Panc1 (cell line): Measurements from ENCODE around the gene NGF. TPM values are rescaled to one million over a fixed set of nuclear protein-coding genes. Genes with fewer than 3 reads are reported as not detected.

Experiments used
- ATAC-seq: fragments of 200-7000 bp; cut with Tn5 transposase; 2 replicates; pipeline ENCODE4 v1.9.1; 2020; ENCODE audit warnings: mild to moderate bottlenecking, moderate library complexity
- BruUV-seq: library from RNA; stranded (reverse); fragments of 400-500 nt; replicated peaks from 2 replicates; lab custom pipeline; 2021; lab: Mats Ljungman, UMichigan
- CTCF ChIA-PET: fragments of 300-600 bp; sonication (Branson Sonifier 250); formaldehyde crosslinking; loops from one replicate; lab custom pipeline; 2022; ENCODE audit warnings: antibody characterized with exemption; lab: Charles Lee
- POLR2A ChIA-PET: fragments of 300-600 bp; sonication (Branson Sonifier 250); formaldehyde crosslinking; loops from one replicate; lab custom pipeline; 2022; ENCODE audit warnings: antibody characterized with exemption; lab: Charles Lee
- DNase-seq: peaks from one replicate; pipeline ENCODE4 v3.0.0-alpha.2; 2010; ENCODE audit warnings: low read depth, low spot score
- H3K27ac ChIP-seq: 2 replicates; pipeline ENCODE4 v1.5.1; 2011; ENCODE audit warnings: mild to moderate bottlenecking, low read length, inconsistent platforms
- H3K27me3 ChIP-seq: fragments of 200-500 bp; sonication (Bioruptor generic); 2 replicates; pipeline ENCODE4 v1.6.0; 2014; ENCODE audit warnings: low read length, inconsistent platforms; ENCODE audit not compliant: control insufficient read depth, insufficient read depth
- H3K36me3 ChIP-seq: fragments of 200-500 bp; sonication (Bioruptor generic); 2 replicates; pipeline ENCODE4 v1.5.1; 2014; ENCODE audit warnings: inconsistent platforms, mild to moderate bottlenecking, low read length, moderate library complexity; ENCODE audit not compliant: control insufficient read depth, insufficient read depth
- H3K4me1 ChIP-seq: 2 replicates; pipeline ENCODE4 v1.5.1; 2011; ENCODE audit warnings: inconsistent platforms, mild to moderate bottlenecking, low read length, moderate library complexity; ENCODE audit not compliant: control insufficient read depth, insufficient read depth
- H3K4me3 ChIP-seq, 2 experiments: 2 replicates each; pipeline ENCODE4 v1.5.1; 2011 to 2012; ENCODE audit warnings: low read depth in 2 of 2, low read length in 2 of 2, mild to moderate bottlenecking in 2 of 2, inconsistent platforms in 1 of 2, moderate library complexity in 1 of 2
- H3K9me3 ChIP-seq: fragments of 200-500 bp; sonication (Bioruptor generic); 2 replicates; pipeline ENCODE4 v1.5.1; 2014; ENCODE audit warnings: low read depth, mild to moderate bottlenecking, inconsistent platforms, low read length, moderate library complexity; ENCODE audit not compliant: control insufficient read depth, insufficient read depth
- CTCF ChIP-seq: fragments of 450-650 bp; IDR thresholded peaks from 2 replicates; pipeline ENCODE4 v1.5.1; 2017; ENCODE audit warnings: mild to moderate bottlenecking
- POLR2AphosphoS5 ChIP-seq: IDR thresholded peaks from 2 replicates; pipeline ENCODE4 v1.6.1; 2012; ENCODE audit warnings: mild to moderate bottlenecking, low read depth, low read length, moderate library complexity
- REST ChIP-seq, 2 experiments: IDR thresholded peaks; 2 replicates each; pipeline ENCODE4 v1.6.1; 2011 to 2012; ENCODE audit warnings: low read depth in 2 of 2, control low read depth in 1 of 2, low read length in 1 of 2, mild to moderate bottlenecking in 1 of 2, moderate library complexity in 1 of 2; ENCODE audit not compliant: insufficient read depth in 1 of 2
- SIN3A ChIP-seq: IDR thresholded peaks from 2 replicates; pipeline ENCODE4 v1.6.1; 2012; ENCODE audit warnings: low read depth, mild to moderate bottlenecking, low read length, moderate library complexity, borderline replicate concordance; ENCODE audit not compliant: insufficient read depth
- TCF7L2 ChIP-seq: IDR thresholded peaks from 2 replicates; pipeline ENCODE4 v1.6.1; 2011; ENCODE audit warnings: mild to moderate bottlenecking, low read depth, low read length, inconsistent platforms
- in situ Hi-C: cut with HindIII; loops from 2 replicates; pipeline ENCODE4 v1.10.0; 2016; ENCODE audit warnings: low sequenced_read_pairs, low pct_unique_long_range_greater_than_20kb
- intact Hi-C: fragments of 100-400 bp; cut with micrococcal nuclease; formaldehyde crosslinking; loops from one replicate; pipeline ENCODE4 v1.10.0; 2022; ENCODE audit not compliant: unreplicated experiment
- total RNA-seq: library from RNA; stranded (reverse); gene quantifications from one replicate; pipeline ENCODE4 v1.2.1, GENCODE V29; 2021; ENCODE audit not compliant: unreplicated experiment

The NGF gene
- total RNA-seq, 1 experiment from 2014 or later: not detected

GRCh38 chr1:115245227-115245626 lies 92.8 kb downstream of the NGF start:
- in situ Hi-C loops: no loop called here
- CTCF ChIA-PET: no interaction called here
- Histone ChIP-seq H3K27ac (no peak overlapping the region), H3K9me3 (no peaks in the 10 kb centered on the region), H3K36me3 (no peaks in the 10 kb centered on the region), H3K4me3 (no peak overlapping the region), H3K27me3 (no peaks in the 10 kb centered on the region), H3K4me1 (no peaks in the 10 kb centered on the region)
- no peak for DNase-seq
- no peak for ATAC-seq
- TF ChIP-seq SIN3A (no peak), CTCF (no peak), TCF7L2 (no peak), POLR2AphosphoS5 (no peak), REST (IDR thresholded peaks at IDR 0.05; ENCODE audit: insufficient read depth in 1 of 2, low read depth in 2 of 2, low read length in 1 of 2) (no peak)
- intact Hi-C loops: no loop called here
- no TSS peak for BruUV-seq
- POLR2A ChIA-PET: no interaction called here

- POLR2A ChIA-PET: no interaction called here
Observed at GRCh38 chr1:115242543-115242942, 95.5 kb downstream of the NGF start.

More at GRCh38 chr1:115242543-115242942, 95.5 kb downstream of the NGF start:
- DNase-seq: no peak
- Histone ChIP-seq H3K27me3 (no peaks in the 10 kb centered on the region), H3K36me3 (no peaks in the 10 kb centered on the region), H3K4me1 (no peaks in the 10 kb centered on the region), H3K4me3 (no peak overlapping the region), H3K27ac (no peak overlapping the region), H3K9me3 (no peaks in the 10 kb centered on the region)
- in situ Hi-C loops (no loop called here), intact Hi-C loops (no loop called here)
- no TSS peak for BruUV-seq
- TF ChIP-seq TCF7L2: no peak
- TF ChIP-seq POLR2AphosphoS5: no peak
- no peak for TF ChIP-seq CTCF
- TF ChIP-seq REST (IDR thresholded peaks at IDR 0.05; ENCODE audit: insufficient read depth in 1 of 2, low read depth in 2 of 2, low read length in 1 of 2): no peak
- no peak for TF ChIP-seq SIN3A
- CTCF ChIA-PET: no interaction called here
- no peak for ATAC-seq
